ENCODE measurements around the gene GMFB. TPM values are rescaled to one million over a fixed set of nuclear protein-coding genes. Genes with fewer than 3 reads are reported as not detected.

The GMFB gene
- total RNA-seq, 2 donors from 2014 or later = 29.9 to 34.4 TPM

GRCh38 chr14:54425537-54426274, 63.1 kb downstream of the GMFB start:
- ATAC-seq (replicated peaks in 1 of 2) (no peak), DNase-seq (no peak)
- peak overlapping the region; percentile 36 for H3K27ac Mint-ChIP-seq
- no peak overlapping the region for H3K4me3 Mint-ChIP-seq
- peaks cover 2 to 26% of the 10 kb centered on the region in 2 donors for H3K36me3 Mint-ChIP-seq (ENCODE audit: insufficient read depth in 2 of 2)
- no peaks in the 10 kb centered on the region for H3K27me3 Mint-ChIP-seq (ENCODE audit: low read depth)
- peaks cover 40% of the 10 kb centered on the region for H3K4me1 Mint-ChIP-seq (ENCODE audit: low read depth)
- H3K9me3 Mint-ChIP-seq = no peaks in the 10 kb centered on the region

- DNase-seq (no peak), ATAC-seq (replicated peaks in 1 of 2) (no peak)
- Mint-ChIP-seq H3K4me1 (ENCODE audit: low read depth) (peaks cover 35% of the 10 kb centered on the region), H3K9me3 (no peaks in the 10 kb centered on the region), H3K27ac (peak overlapping the region; percentile 36), H3K4me3 (no peak overlapping the region), H3K27me3 (ENCODE audit: low read depth) (no peaks in the 10 kb centered on the region), H3K36me3 (ENCODE audit: insufficient read depth in 2 of 2) (peaks cover 2 to 28% of the 10 kb centered on the region in 2 donors)
These were observed 63.7 kb downstream of the GMFB start for GRCh38 chr14:54425068-54425467.

Other genes with a start within 250 kb of the GMFB start
- gene CDKN3, start 92.0 kb downstream of the GMFB start, total RNA-seq = 100 to 1,000 TPM in 1 of 2 donors, 10 to 100 TPM in 1; 92.0 to 121 TPM
- 10 to 100 TPM; 86.7 to 92.2 TPM for gene CNIH1, start 47.6 kb downstream of the GMFB start, total RNA-seq
- 10 to 100 TPM; 21.4 to 22.5 TPM for gene CGRRF1, start 20.9 kb upstream of the GMFB start, total RNA-seq
- 10 to 100 TPM in 1 of 2 donors, 1 to 10 TPM in 1; 8.2 to 10.1 TPM for gene SAMD4A, start 78.1 kb upstream of the GMFB start, total RNA-seq